ENCODE results near the gene CLP1.

GRCh38 chr11:57659669-57660068 lies 2.1 kb downstream of the CLP1 start:
- no peak for TF ChIP-seq NFIC (IDR thresholded peaks at IDR 0.05)
- no peak for TF ChIP-seq YY1 (IDR thresholded peaks at IDR 0.05; ENCODE audit: low read depth)
- no peak for TF ChIP-seq CEBPB (IDR thresholded peaks at IDR 0.05)
- TF ChIP-seq EP300 (IDR thresholded peaks at IDR 0.05; ENCODE audit: borderline replicate concordance): no peak
- TF ChIP-seq, protein P1, sequence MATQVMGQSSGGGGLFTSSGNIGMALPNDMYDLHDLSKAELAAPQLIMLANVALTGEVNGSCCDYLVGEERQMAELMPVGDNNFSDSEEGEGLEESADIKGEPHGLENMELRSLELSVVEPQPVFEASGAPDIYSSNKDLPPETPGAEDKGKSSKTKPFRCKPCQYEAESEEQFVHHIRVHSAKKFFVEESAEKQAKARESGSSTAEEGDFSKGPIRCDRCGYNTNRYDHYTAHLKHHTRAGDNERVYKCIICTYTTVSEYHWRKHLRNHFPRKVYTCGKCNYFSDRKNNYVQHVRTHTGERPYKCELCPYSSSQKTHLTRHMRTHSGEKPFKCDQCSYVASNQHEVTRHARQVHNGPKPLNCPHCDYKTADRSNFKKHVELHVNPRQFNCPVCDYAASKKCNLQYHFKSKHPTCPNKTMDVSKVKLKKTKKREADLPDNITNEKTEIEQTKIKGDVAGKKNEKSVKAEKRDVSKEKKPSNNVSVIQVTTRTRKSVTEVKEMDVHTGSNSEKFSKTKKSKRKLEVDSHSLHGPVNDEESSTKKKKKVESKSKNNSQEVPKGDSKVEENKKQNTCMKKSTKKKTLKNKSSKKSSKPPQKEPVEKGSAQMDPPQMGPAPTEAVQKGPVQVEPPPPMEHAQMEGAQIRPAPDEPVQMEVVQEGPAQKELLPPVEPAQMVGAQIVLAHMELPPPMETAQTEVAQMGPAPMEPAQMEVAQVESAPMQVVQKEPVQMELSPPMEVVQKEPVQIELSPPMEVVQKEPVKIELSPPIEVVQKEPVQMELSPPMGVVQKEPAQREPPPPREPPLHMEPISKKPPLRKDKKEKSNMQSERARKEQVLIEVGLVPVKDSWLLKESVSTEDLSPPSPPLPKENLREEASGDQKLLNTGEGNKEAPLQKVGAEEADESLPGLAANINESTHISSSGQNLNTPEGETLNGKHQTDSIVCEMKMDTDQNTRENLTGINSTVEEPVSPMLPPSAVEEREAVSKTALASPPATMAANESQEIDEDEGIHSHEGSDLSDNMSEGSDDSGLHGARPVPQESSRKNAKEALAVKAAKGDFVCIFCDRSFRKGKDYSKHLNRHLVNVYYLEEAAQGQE (IDR thresholded peaks at IDR 0.05; ENCODE audit: low read depth): no peak
